ENCODE results near the gene EPB41. TPM values are rescaled to one million over a fixed set of nuclear protein-coding genes. Genes with fewer than 3 reads are reported as not detected.
"Not testable (repeated sequence)": the region's sequence is repeated elsewhere in the genome, so short reads cannot be mapped to it uniquely, and the experiment has no call there.

EPB41 gene
- total RNA-seq, 4 donors from 2014 or later, result 28.5 to 43.9 (median 41.8) TPM

- H3K4me3 ChIP-seq, result no peak overlapping the region
- WGBS, 2 donors, result 83% methylated on average over 2 of the region's 5 CpGs; no CpG with 5 or more reads in 1 of the 2 donors
- H3K9me3 ChIP-seq, result no peaks in the 10 kb centered on the region
- DNase-seq, result no peak
- no peaks in the 10 kb centered on the region for H3K36me3 ChIP-seq
- H3K4me1 ChIP-seq, result peaks cover 2 to 30% (median 13%) of the 10 kb centered on the region in 3 donors
- intact Hi-C loops (cut with DNase I), result loop anchor here (10.0 kb wide), 1 partner anchor 55 kb away; the partner anchor contains the start of gene SRSF4
- H3K27me3 ChIP-seq, result peaks cover 0 to 21% (median 0%) of the 10 kb centered on the region in 4 donors
- TF ChIP-seq POLR2A (IDR thresholded peaks at IDR 0.05) (no peak), CTCF (IDR thresholded peaks at IDR 0.05) (no peak)
- H3K27ac ChIP-seq, result no peak overlapping the region
These were observed 215.5 kb downstream of the EPB41 start for GRCh38 chr1:29129916-29130315.

GRCh38 chr1:29131056-29131455 lies 216.7 kb downstream of the EPB41 start:
- no CpG with 5 or more reads among the region's 29 CpGs for WGBS, 2 donors
- not testable (repeated sequence) for H3K4me3 ChIP-seq, DNase-seq

GRCh38 chr1:29133861-29134694 lies 219.7 kb downstream of the EPB41 start:
- H3K27me3 ChIP-seq, result peaks cover 0 to 20% (median 0%) of the 10 kb centered on the region in 4 donors
- WGBS, 2 donors, result 30 to 66% methylated on average over 7 to 18 of the region's 55 CpGs
- H3K4me3 ChIP-seq, result peak overlapping the region; percentile 12 to 45 (median 19)
- TF ChIP-seq POLR2A (IDR thresholded peaks at IDR 0.05), result no peak
- no peak for TF ChIP-seq CTCF (IDR thresholded peaks at IDR 0.05)
- no peaks in the 10 kb centered on the region for H3K9me3 ChIP-seq
- H3K27ac ChIP-seq, result no peak overlapping the region
- intact Hi-C loops (cut with DNase I), result no loop called here
- no peaks in the 10 kb centered on the region for H3K36me3 ChIP-seq
- peaks cover 0 to 26% (median 7%) of the 10 kb centered on the region in 3 donors for H3K4me1 ChIP-seq
- DNase-seq, result no peak

More at GRCh38 chr1:29131056-29131455, 216.7 kb downstream of the EPB41 start:
- H3K36me3 ChIP-seq; H3K9me3 ChIP-seq; intact Hi-C loops (cut with DNase I); H3K27ac ChIP-seq: not testable (repeated sequence)
- Histone ChIP-seq H3K27me3 (peaks cover 0 to 20% (median 0%) of the 10 kb centered on the region in 4 donors), H3K4me1 (peaks cover 0 to 21% (median 7%) of the 10 kb centered on the region in 3 donors)

GRCh38 chr1:29134695-29135028 lies 220.3 kb downstream of the EPB41 start:
- intact Hi-C loops (cut with DNase I), result no loop called here
- DNase-seq, result no peak

GRCh38 chr1:29136391-29136915 lies 222.1 kb downstream of the EPB41 start:
- TF ChIP-seq CTCF (IDR thresholded peaks at IDR 0.05) (no peak), POLR2A (IDR thresholded peaks at IDR 0.05) (no peak)
- H3K4me3 ChIP-seq, result no peak overlapping the region
- 41 to 47% methylated on average over 13 to 14 of the region's 14 CpGs for WGBS, 2 donors
- peaks cover 0 to 26% (median 7%) of the 10 kb centered on the region in 3 donors for H3K4me1 ChIP-seq
- no peak for DNase-seq
- intact Hi-C loops (cut with DNase I), result no loop called here
- H3K36me3 ChIP-seq, result no peaks in the 10 kb centered on the region
- no peaks in the 10 kb centered on the region for H3K9me3 ChIP-seq
- no peak overlapping the region for H3K27ac ChIP-seq
- H3K27me3 ChIP-seq, result peaks cover 0 to 20% (median 0%) of the 10 kb centered on the region in 4 donors

More at GRCh38 chr1:29134695-29135028, 220.3 kb downstream of the EPB41 start:
- no peak for TF ChIP-seq POLR2A (IDR thresholded peaks at IDR 0.05)
- no peak for TF ChIP-seq CTCF (IDR thresholded peaks at IDR 0.05)
- H3K27me3 ChIP-seq, result peaks cover 0 to 20% (median 0%) of the 10 kb centered on the region in 4 donors
- H3K4me1 ChIP-seq, result peaks cover 0 to 26% (median 7%) of the 10 kb centered on the region in 3 donors
- 39 to 73% methylated on average over 4 to 6 of the region's 10 CpGs for WGBS, 2 donors
- H3K36me3 ChIP-seq, result no peaks in the 10 kb centered on the region
- peak overlapping the region in 3 of 4 donors; percentile 12 to 45 (median 21) for H3K4me3 ChIP-seq
- no peaks in the 10 kb centered on the region for H3K9me3 ChIP-seq
- no peak overlapping the region for H3K27ac ChIP-seq

All from esophagus squamous epithelium (tissue), 5 donors.